ENCODE results near the gene HNRNPM. TPM values are rescaled to one million over a fixed set of nuclear protein-coding genes. Genes with fewer than 3 reads are reported as not detected.

The HNRNPM gene
- total RNA-seq, 2 experiments from 2014 or later, result 269 to 272 TPM

DNA sequence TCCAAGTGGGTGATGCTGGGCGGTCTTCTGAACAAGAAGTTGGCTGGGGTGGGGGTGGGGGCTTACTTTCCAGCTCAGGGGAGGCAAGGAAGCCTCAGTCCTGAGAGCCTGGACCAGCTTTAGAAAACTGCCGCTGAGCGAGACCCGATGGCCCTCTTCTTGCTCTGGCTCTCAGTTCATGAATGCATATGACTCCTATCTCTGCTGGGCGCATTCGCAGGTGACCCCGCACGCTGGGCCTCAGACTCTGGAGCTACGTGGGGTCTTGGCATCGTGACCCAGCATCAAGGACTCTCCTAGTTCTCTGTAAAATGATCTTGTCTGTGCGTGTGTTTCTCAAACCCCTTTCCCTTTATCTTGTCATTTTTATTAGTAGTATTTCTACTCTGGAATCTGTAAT is 37.9 kb downstream of the HNRNPM start:
- ChIA-PET CTCF (no interaction called here), POLR2A (interaction anchor here (1.7 kb wide), 1 partner anchor 38 kb away, joined by 6 read pairs; the partner anchor contains the start of gene HNRNPM)
- H3K27me3 ChIP-seq (ENCODE audit: control insufficient read depth in 1 of 2, insufficient read depth in 2 of 2, low read length in 2 of 2), result no peaks in the 10 kb centered on the region
- no peaks in the 10 kb centered on the region for H3K27me3 Mint-ChIP-seq
- DNase-seq (peak in 1 of 14 experiments; percentile 11), ATAC-seq (ENCODE audit: poor library complexity) (no peak)
- peaks cover 87% of the 10 kb centered on the region for H3K36me3 ChIP-seq (ENCODE audit: insufficient read depth, low read length)
- H3K36me3 Mint-ChIP-seq (ENCODE audit: low read depth), result peaks cover 85% of the 10 kb centered on the region
- H3K9me3 Mint-ChIP-seq, result no peaks in the 10 kb centered on the region
- TF ChIP-seq, protein P1, sequence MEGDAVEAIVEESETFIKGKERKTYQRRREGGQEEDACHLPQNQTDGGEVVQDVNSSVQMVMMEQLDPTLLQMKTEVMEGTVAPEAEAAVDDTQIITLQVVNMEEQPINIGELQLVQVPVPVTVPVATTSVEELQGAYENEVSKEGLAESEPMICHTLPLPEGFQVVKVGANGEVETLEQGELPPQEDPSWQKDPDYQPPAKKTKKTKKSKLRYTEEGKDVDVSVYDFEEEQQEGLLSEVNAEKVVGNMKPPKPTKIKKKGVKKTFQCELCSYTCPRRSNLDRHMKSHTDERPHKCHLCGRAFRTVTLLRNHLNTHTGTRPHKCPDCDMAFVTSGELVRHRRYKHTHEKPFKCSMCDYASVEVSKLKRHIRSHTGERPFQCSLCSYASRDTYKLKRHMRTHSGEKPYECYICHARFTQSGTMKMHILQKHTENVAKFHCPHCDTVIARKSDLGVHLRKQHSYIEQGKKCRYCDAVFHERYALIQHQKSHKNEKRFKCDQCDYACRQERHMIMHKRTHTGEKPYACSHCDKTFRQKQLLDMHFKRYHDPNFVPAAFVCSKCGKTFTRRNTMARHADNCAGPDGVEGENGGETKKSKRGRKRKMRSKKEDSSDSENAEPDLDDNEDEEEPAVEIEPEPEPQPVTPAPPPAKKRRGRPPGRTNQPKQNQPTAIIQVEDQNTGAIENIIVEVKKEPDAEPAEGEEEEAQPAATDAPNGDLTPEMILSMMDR (IDR thresholded peaks at IDR 0.05), result no peak
- no peaks in the 10 kb centered on the region for H3K9me3 ChIP-seq (ENCODE audit: control insufficient read depth in 1 of 2, insufficient read depth in 1 of 2, low read length in 2 of 2)
- peaks cover 69% of the 10 kb centered on the region for H3K4me1 Mint-ChIP-seq (ENCODE audit: low read depth)
- H3K27ac ChIP-seq (ENCODE audit: low read depth in 1 of 2, low read length in 2 of 2), result no peak overlapping the region
- H3K4me3 Mint-ChIP-seq, result peak overlapping the region; percentile 9
- H3K4me1 ChIP-seq (ENCODE audit: insufficient read depth, low read length), result peaks cover 64% of the 10 kb centered on the region
- peak overlapping the region; percentile 37 for H3K27ac Mint-ChIP-seq
- H3K4me3 ChIP-seq (ENCODE audit: low read length), result no peak overlapping the region
- intact Hi-C loops (cut with DNase I, micrococcal nuclease), result no loop called here

DNA sequence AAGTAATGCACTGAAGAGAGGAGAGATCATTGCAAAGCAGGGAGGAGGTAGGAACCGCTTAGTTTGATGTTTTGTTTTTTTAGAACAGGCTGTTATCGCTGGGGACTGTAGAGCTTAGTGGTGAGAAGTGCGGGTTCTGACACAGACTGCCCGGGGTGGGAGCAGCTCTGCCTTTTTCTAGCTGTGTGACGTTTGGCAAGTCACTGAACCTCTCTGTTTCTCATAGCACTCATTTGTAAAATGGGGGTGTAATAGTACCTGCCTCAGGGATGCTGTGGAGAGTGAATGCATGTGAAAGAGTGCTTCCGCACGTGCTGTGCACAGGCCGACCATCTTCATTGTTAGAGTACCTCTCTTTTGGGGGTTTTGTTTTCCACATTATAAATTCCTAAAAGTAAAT is 38.4 kb downstream of the HNRNPM start:
- CTCF ChIA-PET, result no interaction called here

DNA sequence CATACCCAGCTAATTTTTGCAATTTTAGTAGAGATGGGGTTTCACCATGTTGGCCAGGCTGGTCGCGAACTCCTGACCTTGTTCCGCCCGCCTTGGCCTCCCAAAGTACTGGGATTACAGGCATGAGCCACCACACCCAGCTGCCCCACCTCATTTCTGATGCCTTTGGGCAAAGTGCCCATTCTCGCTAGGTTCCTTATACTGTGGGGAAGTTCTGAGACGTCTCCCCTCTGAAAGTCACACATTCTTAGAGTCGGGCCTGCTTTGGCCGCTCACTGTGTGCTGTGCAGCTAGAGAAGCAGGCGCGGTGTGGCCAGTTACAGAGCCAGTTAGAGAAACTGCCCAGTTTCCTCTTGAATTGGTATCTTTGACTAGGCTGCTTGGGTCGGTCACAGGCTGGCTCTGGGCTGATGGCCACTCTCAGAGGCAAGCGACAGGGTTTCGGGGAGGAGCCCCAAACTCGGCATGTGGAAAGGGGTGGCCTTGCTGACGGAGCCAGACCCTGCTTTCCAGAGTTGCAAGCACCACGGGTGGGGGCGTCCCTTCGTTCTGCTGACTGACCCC is 39.6 kb downstream of the HNRNPM start:
- intact Hi-C loops (cut with DNase I, micrococcal nuclease), result no loop called here
- Histone ChIP-seq H3K4me1 (ENCODE audit: insufficient read depth, low read length) (peaks cover 57% of the 10 kb centered on the region), H3K27me3 (ENCODE audit: control insufficient read depth in 1 of 2, insufficient read depth in 2 of 2, low read length in 2 of 2) (no peaks in the 10 kb centered on the region), H3K36me3 (ENCODE audit: insufficient read depth, low read length) (peaks cover 88% of the 10 kb centered on the region), H3K27ac (ENCODE audit: low read depth in 1 of 2, low read length in 2 of 2) (no peak overlapping the region), H3K9me3 (ENCODE audit: control insufficient read depth in 1 of 2, insufficient read depth in 1 of 2, low read length in 2 of 2) (no peaks in the 10 kb centered on the region), H3K4me3 (ENCODE audit: low read length) (no peak overlapping the region)
- TF ChIP-seq, protein P1 (IDR thresholded peaks at IDR 0.05), result no peak
- DNase-seq (peak in 3 of 14 experiments; percentile 21 to 52 (median 49)), ATAC-seq (ENCODE audit: poor library complexity) (no peak)
- Mint-ChIP-seq H3K27ac (no peak overlapping the region), H3K36me3 (ENCODE audit: low read depth) (peaks cover 84% of the 10 kb centered on the region), H3K27me3 (no peaks in the 10 kb centered on the region), H3K4me1 (ENCODE audit: low read depth) (peaks cover 66% of the 10 kb centered on the region), H3K4me3 (no peak overlapping the region), H3K9me3 (no peaks in the 10 kb centered on the region)
- ChIA-PET POLR2A (interaction anchor here (0.6 to 1.2 kb wide), 2 partner anchors 30 to 95 kb away, joined by 3 to 4 read pairs; partner anchors contain the start of gene ZNF414), CTCF (no interaction called here)

More for the DNA sequence above, 38.4 kb downstream of the HNRNPM start:
- POLR2A ChIA-PET, result no interaction called here
- H3K4me1 Mint-ChIP-seq (ENCODE audit: low read depth), result peaks cover 69% of the 10 kb centered on the region
- no peaks in the 10 kb centered on the region for H3K9me3 Mint-ChIP-seq
- ATAC-seq (ENCODE audit: poor library complexity) (no peak), DNase-seq (no peak)
- Histone ChIP-seq H3K4me3 (ENCODE audit: low read length) (no peak overlapping the region), H3K36me3 (ENCODE audit: insufficient read depth, low read length) (peaks cover 87% of the 10 kb centered on the region), H3K27ac (ENCODE audit: low read depth in 1 of 2, low read length in 2 of 2) (no peak overlapping the region), H3K4me1 (ENCODE audit: insufficient read depth, low read length) (peaks cover 63% of the 10 kb centered on the region), H3K27me3 (ENCODE audit: control insufficient read depth in 1 of 2, insufficient read depth in 2 of 2, low read length in 2 of 2) (no peaks in the 10 kb centered on the region), H3K9me3 (ENCODE audit: control insufficient read depth in 1 of 2, insufficient read depth in 1 of 2, low read length in 2 of 2) (no peaks in the 10 kb centered on the region)
- intact Hi-C loops (cut with DNase I, micrococcal nuclease), result no loop called here
- peak overlapping the region; percentile 37 for H3K27ac Mint-ChIP-seq
- no peaks in the 10 kb centered on the region for H3K27me3 Mint-ChIP-seq
- peaks cover 85% of the 10 kb centered on the region for H3K36me3 Mint-ChIP-seq (ENCODE audit: low read depth)
- TF ChIP-seq, protein P1 (IDR thresholded peaks at IDR 0.05), result no peak
- peak overlapping the region; percentile 9 for H3K4me3 Mint-ChIP-seq

Data from CD4-positive, alpha-beta T cell (primary cell).